Thoracic aorta (tissue), 2 donors: ENCODE measurements around the gene PRSS36. TPM values are rescaled to one million over a fixed set of nuclear protein-coding genes. Genes with fewer than 3 reads are reported as not detected.
A peak's percentile ranks its signal among the peaks of the same experiment; 100 is the strongest.
"Not testable (repeated sequence)": the region's sequence is repeated elsewhere in the genome, so short reads cannot be mapped to it uniquely, and the experiment has no call there.

ENCODE experiments used
- ATAC-seq: fragments of 150-250 bp; one replicate; pipeline ENCODE4 v1.8.0; 2017; ENCODE audit warnings: low read depth; ENCODE audit not compliant: insufficient number of reproducible peaks, low FRiP score
- DNase-seq: peaks from one replicate; pipeline ENCODE4 v3.0.0-alpha.2; 2020; ENCODE audit warnings: low spot score
- H3K27ac ChIP-seq, 2 donors: fragments of 200-600 bp; sonication (generic); 1 replicate in 1 of 2; 2 replicates in 1 of 2; pipeline ENCODE4 v1.5.1; 2016; ENCODE audit warnings: mild to moderate bottlenecking in 2 of 2, moderate library complexity in 2 of 2
- H3K27me3 ChIP-seq: fragments of 200-600 bp; sonication (generic); replicated peaks from 2 replicates; pipeline ENCODE4 v1.6.0; 2016; ENCODE audit warnings: mild to moderate bottlenecking; ENCODE audit not compliant: insufficient read depth
- H3K36me3 ChIP-seq: fragments of 200-600 bp; sonication (generic); one replicate; pipeline ENCODE4 v1.5.1; 2016
- H3K4me1 ChIP-seq, 2 donors: fragments of 200-600 bp; sonication (generic); 1 replicate in 1 of 2; 2 replicates in 1 of 2; pipeline versions ENCODE4 v1.5.1 to v1.6.0; 2016; ENCODE audit warnings: low read depth in 2 of 2, mild to moderate bottlenecking in 1 of 2; ENCODE audit not compliant: control insufficient read depth in 1 of 2
- H3K4me3 ChIP-seq: fragments of 200-600 bp; sonication (generic); 2 replicates; pipeline ENCODE4 v1.5.1; 2016; ENCODE audit warnings: mild to moderate bottlenecking
- H3K9me3 ChIP-seq: fragments of 200-600 bp; sonication (generic); 2 replicates; pipeline ENCODE4 v1.5.1; 2016
- total RNA-seq, 2 donors: library from RNA; depleted of rRNA; stranded (reverse); fragments of >200 nt; gene quantifications; one replicate each; pipeline versions ENCODE4 v1.1.0 to v1.2.3, GENCODE V29; 2016
- TF ChIP-seq, protein P1 (sequence below): fragments of 200-600 bp; sonication (generic); IDR thresholded peaks from one replicate; pipeline ENCODE4 v1.5.1; 2019; ENCODE audit warnings: antibody characterized with exemption

PRSS36 gene
- total RNA-seq, 2 donors from 2014 or later: 1.3 to 14.8 TPM

DNA sequence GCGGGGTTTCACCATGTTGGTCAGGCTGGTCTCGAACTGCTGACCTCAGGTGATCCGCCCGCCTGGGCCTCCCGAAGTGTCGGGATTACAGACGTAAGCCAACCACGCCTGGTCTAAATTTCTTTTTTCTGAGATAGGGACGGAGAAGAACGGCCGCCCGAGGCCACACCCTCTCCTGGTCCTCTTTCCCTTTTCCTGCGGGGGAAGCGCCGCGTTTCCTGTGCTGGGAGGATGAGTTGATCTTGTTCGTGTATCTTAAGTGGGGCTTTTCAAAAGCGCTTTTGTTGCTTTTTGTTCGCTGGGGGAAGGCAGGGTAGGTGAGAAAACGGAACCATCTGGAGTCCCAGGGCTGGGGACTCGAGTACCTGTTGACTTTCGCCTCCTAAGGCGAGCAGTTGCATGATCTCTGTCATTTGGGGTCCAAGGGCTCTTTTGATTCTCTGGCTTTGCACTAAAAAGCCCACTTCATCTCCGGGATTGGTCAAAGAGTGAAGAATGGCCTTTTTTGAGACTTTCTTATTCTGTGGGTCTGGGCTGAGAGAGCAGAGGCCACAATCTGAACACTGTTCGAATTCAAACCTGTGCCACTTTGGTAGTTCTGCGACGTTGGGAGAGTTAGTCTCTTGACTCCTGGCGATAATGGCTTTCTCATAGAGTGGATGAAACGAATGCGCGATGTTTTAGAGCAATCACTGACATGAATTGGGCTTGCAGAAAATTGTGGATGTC, 31.4 kb upstream of the PRSS36 start:
- TF ChIP-seq, protein P1, sequence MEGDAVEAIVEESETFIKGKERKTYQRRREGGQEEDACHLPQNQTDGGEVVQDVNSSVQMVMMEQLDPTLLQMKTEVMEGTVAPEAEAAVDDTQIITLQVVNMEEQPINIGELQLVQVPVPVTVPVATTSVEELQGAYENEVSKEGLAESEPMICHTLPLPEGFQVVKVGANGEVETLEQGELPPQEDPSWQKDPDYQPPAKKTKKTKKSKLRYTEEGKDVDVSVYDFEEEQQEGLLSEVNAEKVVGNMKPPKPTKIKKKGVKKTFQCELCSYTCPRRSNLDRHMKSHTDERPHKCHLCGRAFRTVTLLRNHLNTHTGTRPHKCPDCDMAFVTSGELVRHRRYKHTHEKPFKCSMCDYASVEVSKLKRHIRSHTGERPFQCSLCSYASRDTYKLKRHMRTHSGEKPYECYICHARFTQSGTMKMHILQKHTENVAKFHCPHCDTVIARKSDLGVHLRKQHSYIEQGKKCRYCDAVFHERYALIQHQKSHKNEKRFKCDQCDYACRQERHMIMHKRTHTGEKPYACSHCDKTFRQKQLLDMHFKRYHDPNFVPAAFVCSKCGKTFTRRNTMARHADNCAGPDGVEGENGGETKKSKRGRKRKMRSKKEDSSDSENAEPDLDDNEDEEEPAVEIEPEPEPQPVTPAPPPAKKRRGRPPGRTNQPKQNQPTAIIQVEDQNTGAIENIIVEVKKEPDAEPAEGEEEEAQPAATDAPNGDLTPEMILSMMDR: no peak
- Histone ChIP-seq H3K9me3 (no peaks in the 10 kb centered on the region), H3K4me1 (peaks cover 25 to 39% of the 10 kb centered on the region in 2 donors), H3K27ac (peak overlapping the region; percentile 97), H3K36me3 (peaks cover 33% of the 10 kb centered on the region), H3K4me3 (peak overlapping the region; percentile 99), H3K27me3 (no peaks in the 10 kb centered on the region)
- DNase-seq: no peak
- no peak for ATAC-seq

DNA sequence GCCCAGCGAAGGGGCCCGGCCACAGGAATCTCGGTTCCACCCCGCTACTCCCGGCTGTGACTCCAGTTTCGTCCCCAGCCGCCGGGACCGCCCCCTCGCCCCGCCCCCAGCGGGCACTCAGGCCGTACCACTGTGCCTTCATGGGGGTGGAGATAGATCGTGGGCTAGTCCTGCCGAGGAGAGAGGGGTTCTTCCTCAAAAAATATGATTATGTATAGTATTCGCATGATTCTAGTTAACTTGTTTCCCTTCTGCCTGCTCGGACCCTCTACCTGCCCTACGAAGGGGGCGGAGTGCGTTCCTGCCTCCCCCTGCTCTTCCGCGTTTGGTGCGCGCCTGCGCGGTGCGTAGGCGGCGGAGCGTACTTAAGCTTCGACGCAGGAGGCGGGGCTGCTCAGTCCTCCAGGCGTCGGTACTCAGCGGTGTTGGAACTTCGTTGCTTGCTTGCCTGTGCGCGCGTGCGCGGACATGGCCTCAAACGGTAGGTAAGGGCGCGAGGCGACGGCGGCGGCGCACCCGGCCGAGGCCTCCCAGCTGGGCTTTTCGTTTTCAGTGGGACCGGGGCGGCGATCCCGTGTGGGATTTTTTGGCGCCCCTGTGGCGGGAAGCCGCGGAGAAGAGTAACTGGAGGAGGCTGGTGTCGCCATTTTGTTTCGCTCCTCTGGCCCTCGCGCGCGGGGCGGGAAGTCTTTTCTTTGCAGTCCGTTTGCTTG, 30.0 kb upstream of the PRSS36 start, which contains the start of gene FUS:
Gene FUS, plus strand, starts transcription at position 393 of the 713 bp plus-strand sequence. Its CDS starts 76 bp downstream, at position 469.
- peaks cover 20% of the 10 kb centered on the region for H3K36me3 ChIP-seq
- no peaks in the 10 kb centered on the region for H3K9me3 ChIP-seq
- ATAC-seq (peak; percentile 85), DNase-seq (peak; percentile 41)
- TF ChIP-seq, protein P1: no peak
- peaks cover 25 to 39% of the 10 kb centered on the region in 2 donors for H3K4me1 ChIP-seq
- H3K27me3 ChIP-seq: no peaks in the 10 kb centered on the region
- peak within 1 kb of the TSS; percentile 99 for H3K4me3 ChIP-seq
- peak within 1 kb of the TSS; percentile 97 for H3K27ac ChIP-seq

DNA sequence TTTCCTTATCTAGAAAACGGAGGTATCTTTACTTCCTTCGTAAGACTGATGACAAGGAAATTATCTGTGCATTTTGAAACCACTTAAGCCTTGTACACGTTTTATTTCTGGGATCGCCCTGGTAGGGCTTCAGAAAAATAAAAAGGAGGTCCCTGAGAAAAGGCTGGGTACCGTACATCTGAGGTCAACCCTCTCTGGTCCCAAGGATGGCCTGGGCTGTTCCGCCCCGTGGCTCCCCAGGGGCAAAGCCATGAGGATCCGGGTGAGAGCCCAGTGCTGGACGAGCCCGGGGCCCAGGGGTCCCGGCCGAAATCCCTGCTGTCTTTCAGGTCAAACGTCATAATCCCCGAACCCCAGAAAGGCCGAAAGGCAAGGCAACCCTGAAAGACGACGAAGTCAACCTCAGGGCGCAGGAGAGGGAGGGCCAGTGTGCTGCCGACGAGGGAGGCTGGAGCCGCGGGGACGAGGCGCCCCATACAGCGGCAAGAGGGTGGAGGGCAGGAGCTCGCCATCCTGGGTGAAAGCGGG, 29.4 kb upstream of the PRSS36 start:
- no peak for ATAC-seq

DNA sequence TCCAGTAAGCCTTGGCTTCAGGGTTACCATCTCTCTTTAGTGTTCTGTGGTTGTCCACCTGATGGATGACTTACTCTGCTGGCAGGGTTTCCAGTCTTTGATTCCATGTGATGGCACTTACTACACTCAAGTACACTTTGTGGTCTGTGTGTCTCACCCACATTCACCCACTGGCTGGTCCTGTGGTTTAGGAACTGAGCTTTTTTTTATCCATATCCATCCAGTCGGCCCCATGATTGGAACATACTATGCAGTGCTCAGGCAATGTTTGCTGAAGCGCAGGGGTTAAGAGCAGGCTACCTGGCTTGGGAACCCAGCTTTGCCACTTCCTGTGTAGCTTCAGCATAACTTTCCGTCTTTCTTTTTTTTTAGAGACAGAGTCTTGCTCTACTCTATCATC, 27.3 kb upstream of the PRSS36 start:
- no peaks in the 10 kb centered on the region for H3K27me3 ChIP-seq
- H3K27ac ChIP-seq: no peak overlapping the region
- no peaks in the 10 kb centered on the region for H3K9me3 ChIP-seq
- ATAC-seq (no peak), DNase-seq (no peak)
- peaks cover 12 to 20% of the 10 kb centered on the region in 2 donors for H3K4me1 ChIP-seq
- H3K4me3 ChIP-seq: no peak overlapping the region
- H3K36me3 ChIP-seq: no peaks in the 10 kb centered on the region
- TF ChIP-seq, protein P1: no peak

More for the DNA sequence above, 29.4 kb upstream of the PRSS36 start:
- DNase-seq: no peak
- Histone ChIP-seq H3K27ac (peak overlapping the region; percentile 97), H3K27me3 (no peaks in the 10 kb centered on the region), H3K4me3 (peak overlapping the region; percentile 99), H3K36me3 (peaks cover 15% of the 10 kb centered on the region), H3K4me1 (peaks cover 25 to 39% of the 10 kb centered on the region in 2 donors), H3K9me3 (no peaks in the 10 kb centered on the region)
- TF ChIP-seq, protein P1: no peak

DNA sequence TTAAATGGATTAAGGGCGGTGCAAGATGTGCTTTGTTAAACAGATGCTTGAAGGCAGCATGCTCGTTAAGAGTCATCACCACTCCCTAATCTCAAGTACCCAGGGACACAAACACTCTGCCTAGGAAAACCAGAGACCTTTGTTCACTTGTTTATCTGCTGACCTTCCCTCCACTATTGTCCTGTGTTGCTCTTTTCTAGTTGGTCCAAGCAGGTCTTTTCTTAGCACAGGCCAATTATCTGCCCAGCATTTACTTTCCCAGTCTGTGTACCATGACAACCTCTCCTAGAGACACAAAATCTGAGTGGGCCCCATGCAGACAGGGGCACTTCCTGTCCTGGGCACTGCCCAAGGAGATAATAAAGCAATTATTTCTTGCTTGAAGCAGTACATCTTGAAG, 20.2 kb upstream of the PRSS36 start:
- H3K27ac ChIP-seq, H3K4me3 ChIP-seq, ATAC-seq, H3K36me3 ChIP-seq, H3K9me3 ChIP-seq, H3K4me1 ChIP-seq, DNase-seq, H3K27me3 ChIP-seq: not testable (repeated sequence)
